Rectal smooth muscle tissue (tissue), 1 donor: ENCODE data around the gene PPP2R2D.

ENCODE experiments used
- H3K27ac ChIP-seq: one replicate; pipeline ENCODE4 v1.7.0; 2013; ENCODE audit warnings: low read depth, low read length, inconsistent platforms
- H3K27me3 ChIP-seq: one replicate; pipeline ENCODE4 v1.7.0; 2013; ENCODE audit warnings: low read length; ENCODE audit not compliant: control insufficient read depth, insufficient read depth
- H3K36me3 ChIP-seq: one replicate; pipeline ENCODE4 v1.7.0; 2013; ENCODE audit warnings: low read length; ENCODE audit not compliant: control insufficient read depth, insufficient read depth
- H3K4me1 ChIP-seq: one replicate; pipeline ENCODE4 v1.7.0; 2013; ENCODE audit warnings: low read length; ENCODE audit not compliant: control insufficient read depth, insufficient read depth
- H3K4me3 ChIP-seq: one replicate; pipeline ENCODE4 v1.7.0; 2013; ENCODE audit warnings: low read length
- H3K9ac ChIP-seq: one replicate; pipeline ENCODE4 v1.7.0; 2013; ENCODE audit warnings: low read length

The PPP2R2D gene

GRCh38 chr10:131896403-131896802 is 4.4 kb upstream of the PPP2R2D start:
- peaks cover 15% of the 10 kb centered on the region for H3K27me3 ChIP-seq
- no peak overlapping the region for H3K9ac ChIP-seq
- no peak overlapping the region for H3K4me3 ChIP-seq
- H3K4me1 ChIP-seq, result peaks cover 3% of the 10 kb centered on the region
- no peak overlapping the region for H3K27ac ChIP-seq
- H3K36me3 ChIP-seq, result no peaks in the 10 kb centered on the region

- no peak overlapping the region for H3K27ac ChIP-seq
- no peaks in the 10 kb centered on the region for H3K36me3 ChIP-seq
- H3K27me3 ChIP-seq, result peaks cover 11% of the 10 kb centered on the region
- no peak overlapping the region for H3K4me3 ChIP-seq
- no peak overlapping the region for H3K9ac ChIP-seq
- H3K4me1 ChIP-seq, result peaks cover 9% of the 10 kb centered on the region
These were observed 3.4 kb upstream of the PPP2R2D start for GRCh38 chr10:131897297-131897899.

GRCh38 chr10:131898061-131898460 is 2.7 kb upstream of the PPP2R2D start:
- Histone ChIP-seq H3K9ac (no peak overlapping the region), H3K4me1 (peaks cover 13% of the 10 kb centered on the region), H3K27ac (no peak overlapping the region), H3K27me3 (peaks cover 11% of the 10 kb centered on the region), H3K4me3 (no peak overlapping the region), H3K36me3 (no peaks in the 10 kb centered on the region)

- Histone ChIP-seq H3K4me3 (no peak overlapping the region), H3K4me1 (peaks cover 13% of the 10 kb centered on the region), H3K27me3 (peaks cover 9% of the 10 kb centered on the region), H3K27ac (no peak overlapping the region), H3K9ac (no peak overlapping the region), H3K36me3 (no peaks in the 10 kb centered on the region)
These were observed 2.1 kb upstream of the PPP2R2D start for GRCh38 chr10:131898713-131899112.

GRCh38 chr10:131899116-131899690 is 1.6 kb upstream of the PPP2R2D start:
- Histone ChIP-seq H3K36me3 (no peaks in the 10 kb centered on the region), H3K27ac (no peak overlapping the region), H3K4me1 (peaks cover 13% of the 10 kb centered on the region), H3K4me3 (no peak overlapping the region), H3K9ac (no peak overlapping the region), H3K27me3 (peaks cover 6% of the 10 kb centered on the region)

GRCh38 chr10:131899695-131900349 is 986 bp upstream of the PPP2R2D start:
- Histone ChIP-seq H3K27ac (peak overlapping the region; percentile 73), H3K4me3 (peak overlapping the region; percentile 81), H3K9ac (peak overlapping the region; percentile 5), H3K27me3 (peaks cover 6% of the 10 kb centered on the region), H3K4me1 (peaks cover 13% of the 10 kb centered on the region), H3K36me3 (no peaks in the 10 kb centered on the region)

- peak overlapping the region; percentile 82 for H3K27ac ChIP-seq
These were observed 497 bp downstream of the PPP2R2D start for GRCh38 chr10:131901181-131901829.

GRCh38 chr10:131902211-131902610 is 1.4 kb downstream of the PPP2R2D start:
- Histone ChIP-seq H3K4me1 (peaks cover 13% of the 10 kb centered on the region), H3K4me3 (peak overlapping the region; percentile 76), H3K36me3 (no peaks in the 10 kb centered on the region), H3K27me3 (peaks cover 6% of the 10 kb centered on the region), H3K27ac (no peak overlapping the region), H3K9ac (no peak overlapping the region)

More at GRCh38 chr10:131901181-131901829, 497 bp downstream of the PPP2R2D start:
- Histone ChIP-seq H3K4me3 (peak overlapping the region; percentile 76), H3K9ac (peak overlapping the region; percentile 24), H3K4me1 (peaks cover 13% of the 10 kb centered on the region), H3K27me3 (peaks cover 6% of the 10 kb centered on the region), H3K36me3 (no peaks in the 10 kb centered on the region)

- H3K4me3 ChIP-seq, result peak overlapping the region; percentile 76
- H3K27ac ChIP-seq, result no peak overlapping the region
- H3K36me3 ChIP-seq, result no peaks in the 10 kb centered on the region
- H3K9ac ChIP-seq, result no peak overlapping the region
- H3K27me3 ChIP-seq, result peaks cover 6% of the 10 kb centered on the region
- H3K4me1 ChIP-seq, result peaks cover 13% of the 10 kb centered on the region
These were observed 1.9 kb downstream of the PPP2R2D start for GRCh38 chr10:131902691-131903090.

GRCh38 chr10:131905267-131905571 is 4.4 kb downstream of the PPP2R2D start:
- Histone ChIP-seq H3K27ac (no peak overlapping the region), H3K36me3 (peaks cover 5% of the 10 kb centered on the region), H3K9ac (no peak overlapping the region), H3K4me3 (no peak overlapping the region), H3K27me3 (no peaks in the 10 kb centered on the region), H3K4me1 (peaks cover 11% of the 10 kb centered on the region)

GRCh38 chr10:131905603-131906268 is 4.9 kb downstream of the PPP2R2D start:
- H3K27me3 ChIP-seq, result no peaks in the 10 kb centered on the region
- peaks cover 5% of the 10 kb centered on the region for H3K36me3 ChIP-seq
- H3K4me3 ChIP-seq, result no peak overlapping the region
- peaks cover 11% of the 10 kb centered on the region for H3K4me1 ChIP-seq
- no peak overlapping the region for H3K9ac ChIP-seq
- no peak overlapping the region for H3K27ac ChIP-seq

- Histone ChIP-seq H3K27ac (no peak overlapping the region), H3K4me3 (no peak overlapping the region), H3K4me1 (peaks cover 11% of the 10 kb centered on the region), H3K36me3 (peaks cover 5% of the 10 kb centered on the region), H3K9ac (no peak overlapping the region), H3K27me3 (no peaks in the 10 kb centered on the region)
These were observed 5.4 kb downstream of the PPP2R2D start for GRCh38 chr10:131906269-131906639.
